ENCODE measurements around the gene SLC43A2. TPM values are rescaled to one million over a fixed set of nuclear protein-coding genes. Genes with fewer than 3 reads are reported as not detected.

Gene SLC43A2
- total and polyA plus RNA-seq, 2 of the 13 experiments (the other 11 are each of a cell fraction or from before 2014, with no cell fraction given): 7.3 to 20.0 TPM

DNA sequence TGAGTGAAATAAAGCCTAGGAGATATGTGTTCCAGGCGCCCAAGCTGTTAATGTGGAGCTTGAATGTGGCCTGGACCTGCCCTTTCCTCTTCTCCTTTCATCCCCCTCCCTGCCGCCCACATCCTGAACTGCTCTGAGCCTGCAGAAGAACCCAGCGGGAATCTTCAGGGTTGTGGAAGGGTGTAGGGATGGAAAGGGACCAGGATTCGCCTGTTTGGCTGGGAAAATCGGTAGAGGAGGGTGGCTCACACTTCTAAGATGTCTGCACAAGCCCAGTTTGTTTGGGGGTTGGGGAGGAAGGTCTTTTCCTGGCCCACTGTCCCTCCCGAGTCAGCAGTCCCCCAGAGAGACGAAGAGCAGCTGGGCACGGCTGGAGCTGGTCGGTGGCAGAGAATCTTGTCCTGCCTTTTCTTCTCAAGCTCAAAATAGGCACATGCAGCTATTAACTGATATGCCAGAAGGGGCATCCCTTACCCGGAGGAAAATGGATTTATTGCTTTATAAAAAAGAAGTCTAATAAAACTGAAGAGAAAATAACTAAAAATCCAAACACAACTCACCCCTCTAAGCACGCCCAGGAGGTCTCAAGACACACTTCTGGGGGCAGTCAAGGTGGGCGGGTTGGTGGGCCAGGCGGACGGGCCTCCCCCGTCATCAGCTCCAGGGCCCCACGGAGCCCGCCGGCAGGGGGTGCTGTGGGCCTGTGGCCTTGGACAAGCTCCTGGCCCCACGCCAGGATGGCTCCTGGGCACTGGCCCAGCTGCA lies 54.5 kb downstream of the SLC43A2 start (continued):
- TF ChIP-seq, protein P1, sequence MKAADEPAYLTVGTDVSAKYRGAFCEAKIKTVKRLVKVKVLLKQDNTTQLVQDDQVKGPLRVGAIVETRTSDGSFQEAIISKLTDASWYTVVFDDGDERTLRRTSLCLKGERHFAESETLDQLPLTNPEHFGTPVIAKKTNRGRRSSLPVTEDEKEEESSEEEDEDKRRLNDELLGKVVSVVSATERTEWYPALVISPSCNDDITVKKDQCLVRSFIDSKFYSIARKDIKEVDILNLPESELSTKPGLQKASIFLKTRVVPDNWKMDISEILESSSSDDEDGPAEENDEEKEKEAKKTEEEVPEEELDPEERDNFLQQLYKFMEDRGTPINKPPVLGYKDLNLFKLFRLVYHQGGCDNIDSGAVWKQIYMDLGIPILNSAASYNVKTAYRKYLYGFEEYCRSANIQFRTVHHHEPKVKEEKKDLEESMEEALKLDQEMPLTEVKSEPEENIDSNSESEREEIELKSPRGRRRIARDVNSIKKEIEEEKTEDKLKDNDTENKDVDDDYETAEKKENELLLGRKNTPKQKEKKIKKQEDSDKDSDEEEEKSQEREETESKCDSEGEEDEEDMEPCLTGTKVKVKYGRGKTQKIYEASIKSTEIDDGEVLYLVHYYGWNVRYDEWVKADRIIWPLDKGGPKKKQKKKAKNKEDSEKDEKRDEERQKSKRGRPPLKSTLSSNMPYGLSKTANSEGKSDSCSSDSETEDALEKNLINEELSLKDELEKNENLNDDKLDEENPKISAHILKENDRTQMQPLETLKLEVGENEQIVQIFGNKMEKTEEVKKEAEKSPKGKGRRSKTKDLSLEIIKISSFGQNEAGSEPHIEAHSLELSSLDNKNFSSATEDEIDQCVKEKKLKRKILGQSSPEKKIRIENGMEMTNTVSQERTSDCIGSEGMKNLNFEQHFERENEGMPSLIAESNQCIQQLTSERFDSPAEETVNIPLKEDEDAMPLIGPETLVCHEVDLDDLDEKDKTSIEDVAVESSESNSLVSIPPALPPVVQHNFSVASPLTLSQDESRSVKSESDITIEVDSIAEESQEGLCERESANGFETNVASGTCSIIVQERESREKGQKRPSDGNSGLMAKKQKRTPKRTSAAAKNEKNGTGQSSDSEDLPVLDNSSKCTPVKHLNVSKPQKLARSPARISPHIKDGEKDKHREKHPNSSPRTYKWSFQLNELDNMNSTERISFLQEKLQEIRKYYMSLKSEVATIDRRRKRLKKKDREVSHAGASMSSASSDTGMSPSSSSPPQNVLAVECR (CRISPR knock-in tag; IDR thresholded peaks at IDR 0.05; ENCODE audit: borderline replicate concordance): peak; percentile 37; the same call in 1 of the 2 replicates
- TF ChIP-seq HOXA5 (CRISPR knock-in tag; IDR thresholded peaks at IDR 0.05) (0 out of 2 replicates have a peak, but pooled peaks have one; percentile 42), IRF2 (CRISPR knock-in tag; IDR thresholded peaks at IDR 0.05) (peak; percentile 52; the same call in 1 of the 2 replicates), ZNF160 (CRISPR knock-in tag; IDR thresholded peaks at IDR 0.05) (0 out of 2 replicates have a peak, but pooled peaks have one; percentile 33), AKAP8 (CRISPR knock-in tag; IDR thresholded peaks at IDR 0.05) (peak; percentile 18; the same call in 1 of the 2 replicates), MEIS2 (CRISPR knock-in tag; IDR thresholded peaks at IDR 0.05) (0 out of 2 replicates have a peak, but pooled peaks have one; percentile 37), ZFX (CRISPR knock-in tag; IDR thresholded peaks at IDR 0.05; ENCODE audit: low read depth) (peak; percentile 66; the same call in 1 of the 2 replicates), FOSL2 (CRISPR knock-in tag; IDR thresholded peaks at IDR 0.05) (peak; percentile 18; the same call in 1 of the 2 replicates), ZNF235 (CRISPR knock-in tag; IDR thresholded peaks at IDR 0.05; ENCODE audit: borderline replicate concordance) (no peak), ZNF816 (CRISPR knock-in tag; IDR thresholded peaks at IDR 0.05; ENCODE audit: borderline replicate concordance) (no peak), SPEN (CRISPR knock-in tag; IDR thresholded peaks at IDR 0.05; ENCODE audit: low read depth) (peak; percentile 29; the same call in 1 of the 2 replicates)
- TF ChIP-seq, protein P2, sequence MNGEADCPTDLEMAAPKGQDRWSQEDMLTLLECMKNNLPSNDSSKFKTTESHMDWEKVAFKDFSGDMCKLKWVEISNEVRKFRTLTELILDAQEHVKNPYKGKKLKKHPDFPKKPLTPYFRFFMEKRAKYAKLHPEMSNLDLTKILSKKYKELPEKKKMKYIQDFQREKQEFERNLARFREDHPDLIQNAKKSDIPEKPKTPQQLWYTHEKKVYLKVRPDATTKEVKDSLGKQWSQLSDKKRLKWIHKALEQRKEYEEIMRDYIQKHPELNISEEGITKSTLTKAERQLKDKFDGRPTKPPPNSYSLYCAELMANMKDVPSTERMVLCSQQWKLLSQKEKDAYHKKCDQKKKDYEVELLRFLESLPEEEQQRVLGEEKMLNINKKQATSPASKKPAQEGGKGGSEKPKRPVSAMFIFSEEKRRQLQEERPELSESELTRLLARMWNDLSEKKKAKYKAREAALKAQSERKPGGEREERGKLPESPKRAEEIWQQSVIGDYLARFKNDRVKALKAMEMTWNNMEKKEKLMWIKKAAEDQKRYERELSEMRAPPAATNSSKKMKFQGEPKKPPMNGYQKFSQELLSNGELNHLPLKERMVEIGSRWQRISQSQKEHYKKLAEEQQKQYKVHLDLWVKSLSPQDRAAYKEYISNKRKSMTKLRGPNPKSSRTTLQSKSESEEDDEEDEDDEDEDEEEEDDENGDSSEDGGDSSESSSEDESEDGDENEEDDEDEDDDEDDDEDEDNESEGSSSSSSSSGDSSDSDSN (CRISPR knock-in tag; IDR thresholded peaks at IDR 0.05): peak; percentile 43; the same call in 1 of the 2 replicates
- TF ChIP-seq, protein P3, sequence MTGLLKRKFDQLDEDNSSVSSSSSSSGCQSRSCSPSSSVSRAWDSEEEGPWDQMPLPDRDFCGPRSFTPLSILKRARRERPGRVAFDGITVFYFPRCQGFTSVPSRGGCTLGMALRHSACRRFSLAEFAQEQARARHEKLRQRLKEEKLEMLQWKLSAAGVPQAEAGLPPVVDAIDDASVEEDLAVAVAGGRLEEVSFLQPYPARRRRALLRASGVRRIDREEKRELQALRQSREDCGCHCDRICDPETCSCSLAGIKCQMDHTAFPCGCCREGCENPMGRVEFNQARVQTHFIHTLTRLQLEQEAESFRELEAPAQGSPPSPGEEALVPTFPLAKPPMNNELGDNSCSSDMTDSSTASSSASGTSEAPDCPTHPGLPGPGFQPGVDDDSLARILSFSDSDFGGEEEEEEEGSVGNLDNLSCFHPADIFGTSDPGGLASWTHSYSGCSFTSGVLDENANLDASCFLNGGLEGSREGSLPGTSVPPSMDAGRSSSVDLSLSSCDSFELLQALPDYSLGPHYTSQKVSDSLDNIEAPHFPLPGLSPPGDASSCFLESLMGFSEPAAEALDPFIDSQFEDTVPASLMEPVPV (CRISPR knock-in tag; IDR thresholded peaks at IDR 0.05): 0 out of 2 replicates have a peak, but pooled peaks have one; percentile 60
- TF ChIP-seq, protein P4, sequence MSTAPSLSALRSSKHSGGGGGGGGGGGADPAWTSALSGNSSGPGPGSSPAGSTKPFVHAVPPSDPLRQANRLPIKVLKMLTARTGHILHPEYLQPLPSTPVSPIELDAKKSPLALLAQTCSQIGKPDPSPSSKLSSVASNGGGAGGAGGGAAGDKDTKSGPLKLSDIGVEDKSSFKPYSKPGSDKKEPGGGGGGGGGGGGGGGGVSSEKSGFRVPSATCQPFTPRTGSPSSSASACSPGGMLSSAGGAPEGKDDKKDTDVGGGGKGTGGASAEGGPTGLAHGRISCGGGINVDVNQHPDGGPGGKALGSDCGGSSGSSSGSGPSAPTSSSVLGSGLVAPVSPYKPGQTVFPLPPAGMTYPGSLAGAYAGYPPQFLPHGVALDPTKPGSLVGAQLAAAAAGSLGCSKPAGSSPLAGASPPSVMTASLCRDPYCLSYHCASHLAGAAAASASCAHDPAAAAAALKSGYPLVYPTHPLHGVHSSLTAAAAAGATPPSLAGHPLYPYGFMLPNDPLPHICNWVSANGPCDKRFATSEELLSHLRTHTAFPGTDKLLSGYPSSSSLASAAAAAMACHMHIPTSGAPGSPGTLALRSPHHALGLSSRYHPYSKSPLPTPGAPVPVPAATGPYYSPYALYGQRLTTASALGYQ (CRISPR knock-in tag; IDR thresholded peaks at IDR 0.05): no peak
- TF ChIP-seq, protein P5, sequence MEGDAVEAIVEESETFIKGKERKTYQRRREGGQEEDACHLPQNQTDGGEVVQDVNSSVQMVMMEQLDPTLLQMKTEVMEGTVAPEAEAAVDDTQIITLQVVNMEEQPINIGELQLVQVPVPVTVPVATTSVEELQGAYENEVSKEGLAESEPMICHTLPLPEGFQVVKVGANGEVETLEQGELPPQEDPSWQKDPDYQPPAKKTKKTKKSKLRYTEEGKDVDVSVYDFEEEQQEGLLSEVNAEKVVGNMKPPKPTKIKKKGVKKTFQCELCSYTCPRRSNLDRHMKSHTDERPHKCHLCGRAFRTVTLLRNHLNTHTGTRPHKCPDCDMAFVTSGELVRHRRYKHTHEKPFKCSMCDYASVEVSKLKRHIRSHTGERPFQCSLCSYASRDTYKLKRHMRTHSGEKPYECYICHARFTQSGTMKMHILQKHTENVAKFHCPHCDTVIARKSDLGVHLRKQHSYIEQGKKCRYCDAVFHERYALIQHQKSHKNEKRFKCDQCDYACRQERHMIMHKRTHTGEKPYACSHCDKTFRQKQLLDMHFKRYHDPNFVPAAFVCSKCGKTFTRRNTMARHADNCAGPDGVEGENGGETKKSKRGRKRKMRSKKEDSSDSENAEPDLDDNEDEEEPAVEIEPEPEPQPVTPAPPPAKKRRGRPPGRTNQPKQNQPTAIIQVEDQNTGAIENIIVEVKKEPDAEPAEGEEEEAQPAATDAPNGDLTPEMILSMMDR (CRISPR knock-in tag; IDR thresholded peaks at IDR 0.05): peak; percentile 96

Measured in HepG2 (cell line).